ENCODE measurements around the gene ST3GAL2.
A peak's percentile ranks its signal among the peaks of the same experiment; 100 is the strongest.
"Not testable (repeated sequence)": the region's sequence is repeated elsewhere in the genome, so short reads cannot be mapped to it uniquely, and the experiment has no call there.

ST3GAL2 gene

DNA sequence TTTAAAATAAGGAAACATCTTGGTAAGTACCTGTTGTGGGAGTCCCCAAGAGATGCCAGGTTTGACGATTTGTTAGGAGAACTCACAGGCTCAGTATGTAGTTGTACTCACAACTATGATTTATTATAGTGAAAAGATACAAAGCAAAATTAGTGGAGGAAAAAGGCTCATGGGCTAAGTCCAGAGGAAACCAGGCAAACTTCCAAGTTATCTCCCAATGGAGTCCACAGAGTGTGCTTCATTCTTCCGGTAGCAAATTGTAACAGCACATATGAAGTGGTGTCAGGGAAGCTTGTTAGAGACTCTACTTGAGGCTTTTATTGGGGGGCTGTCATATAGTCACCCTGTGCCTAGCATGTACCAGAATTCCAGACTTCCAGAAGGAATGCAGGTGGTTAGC lies 89.9 kb downstream of the ST3GAL2 start:
- no peak for DNase-seq
- Mint-ChIP-seq H3K4me3 (no peak overlapping the region), H3K9me3 (no peaks in the 10 kb centered on the region)

GRCh38 chr16:70345840-70346239 lies 93.1 kb downstream of the ST3GAL2 start:
- Mint-ChIP-seq H3K36me3 (peaks cover 14 to 16% of the 10 kb centered on the region in 2 donors), H3K27me3 (no peaks in the 10 kb centered on the region)
- no peak for DNase-seq

More for the DNA sequence above, 89.9 kb downstream of the ST3GAL2 start:
- Mint-ChIP-seq H3K27ac (no peak overlapping the region), H3K36me3 (peaks cover 13 to 16% of the 10 kb centered on the region in 2 donors), H3K4me1 (peaks cover 8 to 26% of the 10 kb centered on the region in 2 donors), H3K27me3 (no peaks in the 10 kb centered on the region)
- no peak for ATAC-seq (replicated peaks)

DNA sequence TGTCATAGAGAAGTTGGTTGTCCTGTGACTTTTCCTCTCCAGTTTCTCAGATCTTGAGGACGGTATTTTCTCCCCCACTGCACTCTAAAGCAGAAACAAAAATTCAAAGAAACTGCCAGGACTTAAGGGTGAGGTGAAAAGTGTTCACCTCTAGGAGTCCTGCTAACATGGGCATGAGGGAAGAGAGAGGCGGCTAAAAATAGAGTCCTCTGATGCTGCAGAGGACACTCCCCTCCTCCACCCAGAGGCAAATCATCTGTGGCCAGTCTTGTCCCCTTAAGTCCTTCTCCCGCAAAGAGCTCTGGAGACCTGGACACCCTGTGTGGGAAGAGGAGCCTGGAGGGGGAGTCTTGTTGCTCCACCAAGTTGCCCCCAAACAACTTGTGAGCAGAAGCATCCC lies 96.9 kb downstream of the ST3GAL2 start:
- H3K4me1 Mint-ChIP-seq: peaks cover 7 to 9% of the 10 kb centered on the region in 2 donors
- ATAC-seq (replicated peaks) (no peak), DNase-seq (no peak)
- no peak overlapping the region for H3K27ac Mint-ChIP-seq
- no peak overlapping the region for H3K4me3 Mint-ChIP-seq
- H3K36me3 Mint-ChIP-seq: peaks cover 18 to 19% of the 10 kb centered on the region in 2 donors
- H3K27me3 Mint-ChIP-seq: no peaks in the 10 kb centered on the region
- no peaks in the 10 kb centered on the region for H3K9me3 Mint-ChIP-seq

More at GRCh38 chr16:70345840-70346239, 93.1 kb downstream of the ST3GAL2 start:
- H3K4me1 Mint-ChIP-seq: peaks cover 10 to 25% of the 10 kb centered on the region in 2 donors
- peak overlapping the region; percentile 98 for H3K27ac Mint-ChIP-seq
- H3K4me3 Mint-ChIP-seq: peak overlapping the region; percentile 95 to 98
- no peak for ATAC-seq (replicated peaks)
- H3K9me3 Mint-ChIP-seq: no peaks in the 10 kb centered on the region

DNA sequence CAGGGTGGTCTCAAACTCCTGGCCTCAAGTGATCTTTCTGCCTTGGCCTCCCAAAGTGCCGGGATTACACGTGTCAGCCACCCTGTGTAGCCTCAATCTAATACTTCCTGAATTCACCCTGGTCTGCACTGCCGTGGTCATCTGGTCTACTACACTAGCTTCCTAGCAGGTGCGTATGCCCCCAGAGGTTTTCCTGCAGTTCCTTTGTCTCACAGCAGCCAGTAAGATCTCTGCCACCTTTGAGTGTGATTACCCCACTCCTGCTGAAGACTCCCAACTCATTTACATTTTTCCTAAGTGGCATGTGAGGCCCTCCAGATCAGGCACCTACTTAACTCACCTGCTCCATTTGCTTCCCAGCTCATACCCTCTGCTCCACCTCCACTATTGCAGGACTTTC lies 97.3 kb downstream of the ST3GAL2 start:
- H3K4me1 Mint-ChIP-seq: peaks cover 7 to 9% of the 10 kb centered on the region in 2 donors
- no peaks in the 10 kb centered on the region for H3K27me3 Mint-ChIP-seq
- H3K9me3 Mint-ChIP-seq: no peaks in the 10 kb centered on the region
- DNase-seq: no peak
- H3K4me3 Mint-ChIP-seq: no peak overlapping the region
- H3K27ac Mint-ChIP-seq: no peak overlapping the region
- no peak for ATAC-seq (replicated peaks)
- H3K36me3 Mint-ChIP-seq: peaks cover 17 to 20% of the 10 kb centered on the region in 2 donors

GRCh38 chr16:70337814-70338213 lies 101.1 kb downstream of the ST3GAL2 start:
- Mint-ChIP-seq H3K36me3 (peaks cover 26 to 42% of the 10 kb centered on the region in 2 donors), H3K4me1 (peaks cover 4 to 5% of the 10 kb centered on the region in 2 donors), H3K9me3 (no peaks in the 10 kb centered on the region), H3K27me3 (no peaks in the 10 kb centered on the region), H3K27ac (no peak overlapping the region), H3K4me3 (no peak overlapping the region)
- DNase-seq: no peak
- no peak for ATAC-seq (replicated peaks)

GRCh38 chr16:70332728-70333127 lies 106.2 kb downstream of the ST3GAL2 start:
- H3K4me3 Mint-ChIP-seq; H3K4me1 Mint-ChIP-seq; H3K27me3 Mint-ChIP-seq; H3K9me3 Mint-ChIP-seq; DNase-seq; ATAC-seq (replicated peaks): not testable (repeated sequence)
- Mint-ChIP-seq H3K27ac (peak overlapping the region; percentile 81), H3K36me3 (peaks cover 30 to 46% of the 10 kb centered on the region in 2 donors)

- H3K9me3 Mint-ChIP-seq: no peaks in the 10 kb centered on the region
- no peak overlapping the region for H3K4me3 Mint-ChIP-seq
- ATAC-seq (replicated peaks) (peak; percentile 39 to 57), DNase-seq (no peak)
- H3K36me3 Mint-ChIP-seq: peaks cover 30 to 46% of the 10 kb centered on the region in 2 donors
- H3K27ac Mint-ChIP-seq: no peak overlapping the region
- peaks cover 3 to 5% of the 10 kb centered on the region in 2 donors for H3K4me1 Mint-ChIP-seq
- H3K27me3 Mint-ChIP-seq: no peaks in the 10 kb centered on the region
Observed at GRCh38 chr16:70331588-70332358, 107.1 kb downstream of the ST3GAL2 start.

GRCh38 chr16:70331091-70331490 lies 107.8 kb downstream of the ST3GAL2 start:
- Mint-ChIP-seq H3K27ac (no peak overlapping the region), H3K4me1 (peaks cover 1 to 5% of the 10 kb centered on the region in 2 donors), H3K36me3 (peaks cover 26 to 42% of the 10 kb centered on the region in 2 donors), H3K4me3 (no peak overlapping the region), H3K9me3 (no peaks in the 10 kb centered on the region), H3K27me3 (no peaks in the 10 kb centered on the region)
- ATAC-seq (replicated peaks) (no peak), DNase-seq (no peak)

All from stimulated activated naive B cell treated with anti-CD40 and anti-IgM and Interleukin-4, amounts not matched to agents 10 μg/mL and 1 μg/mL and 100 μg/mL, for 72 hours (primary cell).